SKM-1 treated with dmso at 0.1 percent for 144 hours (cell line): Measurements from ENCODE around the gene KRT7.

Source experiments
- DNase-seq: peaks from one replicate; lab custom pipeline; 2025; ENCODE audit not compliant: unreplicated experiment; lab: John Stamatoyannopoulos, UW

The KRT7 gene

DNA sequence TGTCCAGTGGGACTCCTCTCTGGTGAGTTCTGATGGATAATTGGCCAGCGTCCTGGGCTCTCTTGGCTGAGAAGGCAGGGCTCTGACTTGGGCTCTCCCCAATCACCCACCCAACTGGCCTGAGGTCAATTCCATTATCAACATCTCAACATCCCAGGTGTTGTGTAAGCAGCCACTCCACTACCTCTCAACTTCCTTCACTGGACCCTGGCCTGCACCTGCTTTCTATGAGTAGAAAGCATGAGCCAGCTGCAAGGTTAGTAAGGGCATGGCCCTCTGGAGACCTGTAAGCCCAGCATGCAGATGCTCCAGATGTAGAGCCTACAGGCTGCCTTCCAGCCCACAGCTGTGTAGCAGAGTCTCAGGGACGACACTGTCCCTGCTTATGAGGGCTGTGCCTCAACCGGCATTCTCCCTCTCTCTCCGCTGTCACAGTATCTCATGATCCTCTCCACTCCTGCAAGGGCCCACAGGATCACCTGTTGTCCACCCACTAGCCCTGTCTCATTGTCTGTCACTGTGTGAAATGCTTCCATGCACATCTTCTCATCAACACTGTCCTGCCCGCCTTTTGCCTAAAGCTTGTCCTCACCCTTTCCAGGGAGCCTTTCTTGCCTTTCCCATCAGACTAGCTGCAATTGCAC lies 63.7 kb downstream of the KRT7 start:
- no peak for DNase-seq
